GM12878 (cell line): ENCODE measurements around the gene TFAP2B. TPM values are rescaled to one million over a fixed set of nuclear protein-coding genes. Genes with fewer than 3 reads are reported as not detected.

Source experiments
- ATAC-seq: fragments of 200-7000 bp; cut with Tn5 transposase; 3 replicates; pipeline ENCODE4 v1.9.1; 2020; ENCODE audit warnings: mild to moderate bottlenecking, moderate library complexity
- BruUV-seq: library from RNA; stranded (reverse); fragments of 400-500 nt; replicated peaks from 2 replicates; lab custom pipeline; 2021; lab: Mats Ljungman, UMichigan
- CTCF ChIA-PET: fragments of 300-600 bp; sonication (Branson Sonifier 250); formaldehyde crosslinking; extraction: SDS; loops from one replicate; lab custom pipeline; 2021; ENCODE audit warnings: inconsistent platforms; lab: Yijun Ruan, JAX
- POLR2A ChIA-PET: fragments of 350-600 bp; formaldehyde crosslinking; extraction: SDS; loops from one replicate; lab custom pipeline; 2021; ENCODE audit warnings: inconsistent platforms; lab: Charles Lee
- RAD21 ChIA-PET: fragments of 300-600 bp; sonication (Branson Sonifier 250); formaldehyde crosslinking; loops from one replicate; lab custom pipeline; 2023; ENCODE audit warnings: antibody characterized with exemption; ENCODE audit not compliant: unreplicated experiment; lab: Charles Lee
- SMC1A ChIA-PET: fragments of 300-600 bp; sonication (Branson Sonifier 250); formaldehyde crosslinking; loops from one replicate; lab custom pipeline; 2023; ENCODE audit not compliant: unreplicated experiment, uncharacterized antibody; lab: Charles Lee
- DNase-seq: peaks from one replicate; pipeline ENCODE4 v3.0.0-alpha.2; 2011; ENCODE audit warnings: low read depth, low spot score
- FAIRE-seq: peaks from 3 replicates; lab custom pipeline; 2011; peaks lifted over from hg19 to GRCh38; lab: Jason Lieb, UNC
- H2AFZ ChIP-seq: 2 replicates; pipeline ENCODE4 v1.6.0; 2011; ENCODE audit warnings: low read depth, low read length, control low read depth; ENCODE audit not compliant: control insufficient read depth
- H3K27ac ChIP-seq: 2 replicates; pipeline ENCODE4 v1.5.1; 2011; ENCODE audit warnings: control low read depth; ENCODE audit not compliant: control insufficient read depth, insufficient read depth
- H3K27me3 ChIP-seq, 2 experiments: replicated peaks in 1 of 2; 2 replicates each; pipeline versions ENCODE4 v1.6.0 to v1.6.1; 2011; ENCODE audit warnings: low read length in 1 of 2; ENCODE audit not compliant: control insufficient read depth in 2 of 2, insufficient read depth in 2 of 2
- H3K36me3 ChIP-seq, 2 experiments: 2 replicates each; pipeline ENCODE4 v1.5.1; 2011; ENCODE audit warnings: low read length in 1 of 2; ENCODE audit not compliant: control insufficient read depth in 2 of 2, insufficient read depth in 2 of 2
- H3K4me1 ChIP-seq: 2 replicates; pipeline ENCODE4 v1.6.1; 2011; ENCODE audit warnings: mild to moderate bottlenecking, low read length, moderate library complexity, mixed read lengths; ENCODE audit not compliant: control insufficient read depth, insufficient read depth
- H3K4me2 ChIP-seq: 2 replicates; pipeline ENCODE4 v1.6.0; 2011; ENCODE audit warnings: control low read depth; ENCODE audit not compliant: control insufficient read depth, insufficient read depth
- H3K4me3 ChIP-seq: fragments of 200-600 bp; sonication (generic); 2 replicates; pipeline ENCODE4 v1.5.1; 2016
- H3K79me2 ChIP-seq: 2 replicates; pipeline ENCODE4 v1.6.0; 2011; ENCODE audit warnings: low read length; ENCODE audit not compliant: control insufficient read depth, insufficient read depth
- H3K9ac ChIP-seq: 2 replicates; pipeline ENCODE4 v1.8.0; 2011; ENCODE audit warnings: low read length, control low read depth, mixed read lengths; ENCODE audit not compliant: control insufficient read depth, insufficient read depth
- H3K9me3 ChIP-seq: replicated peaks from 3 replicates; pipeline ENCODE4 v1.5.1; 2011; ENCODE audit warnings: mild to moderate bottlenecking, low read length; ENCODE audit not compliant: control insufficient read depth, insufficient read depth
- H4K20me1 ChIP-seq: 2 replicates; pipeline ENCODE4 v1.6.0; 2011; ENCODE audit not compliant: control insufficient read depth, insufficient read depth
- BMI1 ChIP-seq: fragments of 450-650 bp; IDR thresholded peaks from 2 replicates; pipeline ENCODE4 v1.6.1; 2016; ENCODE audit warnings: mild to moderate bottlenecking, moderate library complexity, borderline replicate concordance
- BRCA1 ChIP-seq: IDR thresholded peaks from 2 replicates; pipeline ENCODE4 v1.6.1; 2011; ENCODE audit warnings: low read depth, low read length, improper control_type of control experiment
- CHD2 ChIP-seq: IDR thresholded peaks from 2 replicates; pipeline ENCODE4 v1.6.1; 2011; ENCODE audit warnings: low read depth, low read length, improper control_type of control experiment, borderline replicate concordance
- CREM ChIP-seq: IDR thresholded peaks from 2 replicates; pipeline ENCODE4 v1.6.1; 2014; ENCODE audit warnings: antibody characterized with exemption, low read depth
- FOXK2 ChIP-seq: fragments of 450-650 bp; IDR thresholded peaks from 2 replicates; pipeline ENCODE4 v1.6.1; 2017; ENCODE audit warnings: mild to moderate bottlenecking, moderate library complexity
- GABPA ChIP-seq: IDR thresholded peaks from 2 replicates; pipeline ENCODE4 v1.6.1; 2014; ENCODE audit warnings: antibody characterized with exemption, low read depth, mild to moderate bottlenecking, inconsistent platforms
- HDGF ChIP-seq: fragments of 450-650 bp; IDR thresholded peaks from 2 replicates; pipeline ENCODE4 v1.6.1; 2016; ENCODE audit warnings: antibody characterized with exemption
- NFYB ChIP-seq: IDR thresholded peaks from 2 replicates; pipeline ENCODE4 v1.6.1; 2011; ENCODE audit warnings: low read depth, mild to moderate bottlenecking, low read length, improper control_type of control experiment, moderate library complexity; ENCODE audit not compliant: insufficient read depth
- NR2C2 ChIP-seq: IDR thresholded peaks from 2 replicates; pipeline ENCODE4 v1.6.1; 2011; ENCODE audit warnings: borderline replicate concordance, low read depth; ENCODE audit not compliant: control insufficient read depth, insufficient read length
- PAX5 ChIP-seq: IDR thresholded peaks from 2 replicates; pipeline ENCODE4 v1.6.1; 2011; ENCODE audit warnings: low read depth, low read length, borderline replicate concordance
- PKNOX1 ChIP-seq: fragments of 450-650 bp; IDR thresholded peaks from 2 replicates; pipeline ENCODE4 v1.6.1; 2016; ENCODE audit warnings: mild to moderate bottlenecking
- RCOR1 ChIP-seq: conservative IDR thresholded peaks from 2 replicates; pipeline ENCODE4 v1.6.1; 2012; ENCODE audit warnings: low read depth, low read length, improper control_type of control experiment
- RELB ChIP-seq: fragments of 450-650 bp; IDR thresholded peaks from 2 replicates; pipeline ENCODE4 v1.6.1; 2017; ENCODE audit warnings: low read depth, mild to moderate bottlenecking, moderate library complexity
- RFX5 ChIP-seq: IDR thresholded peaks from 2 replicates; pipeline ENCODE4 v1.6.1; 2011; ENCODE audit warnings: low read depth, low read length, improper control_type of control experiment
- RUNX3 ChIP-seq: IDR thresholded peaks from 2 replicates; pipeline ENCODE4 v1.6.1; 2012; ENCODE audit warnings: low read length, inconsistent platforms
- SUPT20H ChIP-seq: IDR thresholded peaks from 2 replicates; pipeline ENCODE4 v1.6.1; 2011; ENCODE audit warnings: low read depth, mild to moderate bottlenecking, low read length, moderate library complexity, borderline replicate concordance; ENCODE audit not compliant: control insufficient read depth
- YY1 ChIP-seq: IDR thresholded peaks from 2 replicates; pipeline ENCODE4 v1.6.1; 2011; ENCODE audit warnings: low read depth, mild to moderate bottlenecking, low read length
- ZNF622 ChIP-seq: fragments of 450-650 bp; IDR thresholded peaks from 2 replicates; pipeline ENCODE4 v1.6.1; 2017; ENCODE audit warnings: mild to moderate bottlenecking, inconsistent platforms
- ZZZ3 ChIP-seq: IDR thresholded peaks from 2 replicates; pipeline ENCODE4 v1.6.1; 2011; ENCODE audit warnings: low read depth; ENCODE audit not compliant: control insufficient read depth, insufficient read length
- WGBS: methylation state at CpG from one replicate; pipeline ENCODE4 v1.1.6; 2016; ENCODE audit warnings: low lambda C conversion rate; ENCODE audit not compliant: insufficient replicate concordance, insufficient coverage; ENCODE audit errors: missing lambda C conversion rate; 5-methylcytosine and 5-hydroxymethylcytosine counted together
- in situ Hi-C: fragments of 300-500 bp; cut with MboI; formaldehyde crosslinking; loops from 9 replicates; pipeline ENCODE4 v1.14.3; 2018; ENCODE audit warnings: mixed read lengths
- intact Hi-C: fragments of 100-400 bp; cut with micrococcal nuclease; formaldehyde crosslinking; loops from one replicate; pipeline ENCODE4 v1.14.2; 2022; ENCODE audit not compliant: unreplicated experiment
- polyA plus RNA-seq, 11 experiments: library from polyadenylated mRNA; depleted of rRNA in 4 of 11; unstranded in 6 of 11; stranded (reverse) in 5 of 11; fragments of >200 nt; fragmentation: Nextera tagmentation in 4 of 11; fragmentation: Illumina TruSeq in 1 of 11; extraction: Ambion mirVana in 4 of 11; extraction: Trizol in 1 of 11; gene quantifications; 1 replicate in 1 of 11; 2 replicates in 10 of 11; pipeline versions ENCODE4 v1.2.1 to v1.2.3, GENCODE V29; 2011 to 2016; ENCODE audit warnings: inconsistent platforms in 2 of 11, missing spikeins in 2 of 11, low read depth in 1 of 11
- total RNA-seq, 4 experiments: library from RNA; depleted of rRNA in 3 of 4; stranded (reverse); fragments of >200 nt in 3 of 4; fragmentation: Illumina TruSeq in 1 of 4; extraction: Trizol in 1 of 4; gene quantifications; 2 replicates each; pipeline versions ENCODE4 v1.2.1 to v1.2.3, GENCODE V29; 2013 to 2021
- TF ChIP-seq, protein P1 (sequence below): IDR thresholded peaks from 2 replicates; pipeline ENCODE4 v1.6.1; 2011; ENCODE audit warnings: low read depth, low read length, improper control_type of control experiment, borderline replicate concordance

TFAP2B gene
- total and polyA plus RNA-seq, 10 of the 15 experiments (the other 5 are each of a cell fraction or from before 2014, with no cell fraction given), result 0.03 to 0.15 (median 0.07) TPM; not detected in 5

DNA sequence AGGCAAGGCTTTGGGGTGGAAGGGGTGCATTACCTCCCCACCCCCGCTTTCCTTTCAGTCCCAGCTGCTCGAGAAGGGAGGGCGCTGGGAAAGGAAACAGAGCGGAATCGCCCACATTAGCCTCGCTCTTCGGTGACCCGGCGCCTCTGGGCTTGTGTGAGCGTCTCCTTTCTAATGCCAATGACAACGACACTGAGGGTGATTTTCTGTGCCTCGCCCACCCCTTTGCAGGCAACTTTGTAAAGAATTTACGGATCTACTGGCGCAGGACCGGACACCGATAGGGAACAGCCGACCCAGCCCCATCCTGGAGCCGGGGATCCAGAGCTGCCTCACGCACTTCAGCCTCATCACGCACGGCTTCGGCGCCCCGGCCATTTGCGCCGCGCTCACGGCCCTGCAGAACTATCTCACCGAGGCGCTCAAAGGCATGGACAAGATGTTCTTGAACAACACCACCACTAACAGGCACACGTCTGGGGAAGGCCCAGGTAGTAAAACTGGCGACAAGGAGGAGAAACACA, 24.3 kb downstream of the TFAP2B start:
- no peak for FAIRE-seq
- DNase-seq, result no peak
- no peak for ATAC-seq
- Histone ChIP-seq H3K27me3 (peaks cover 7 to 20% of the 10 kb centered on the region in 2 experiments), H3K36me3 (no peaks in the 10 kb centered on the region), H2AFZ (no peak overlapping the region), H3K9me3 (no peaks in the 10 kb centered on the region; the same call in 2 of the 3 replicates), H3K4me2 (no peak overlapping the region), H3K4me1 (no peaks in the 10 kb centered on the region), H3K4me3 (no peak overlapping the region), H3K79me2 (no peaks in the 10 kb centered on the region), H3K27ac (no peak overlapping the region), H3K9ac (no peak overlapping the region), H4K20me1 (no peaks in the 10 kb centered on the region)
- RAD21 ChIA-PET, result no interaction called here
- CTCF ChIA-PET, result interaction anchor here (0.9 kb wide), 1 partner anchor 13 kb away, joined by 3 read pairs; no protein-coding TSS in a partner anchor
- SMC1A ChIA-PET, result interaction anchor here (0.6 kb wide), 1 partner anchor 895 kb away, joined by 3 read pairs; no protein-coding TSS in a partner anchor
- in situ Hi-C loops, result no loop called here
- BruUV-seq, result no TSS peak
- intact Hi-C loops, result no loop called here
- TF ChIP-seq NR2C2 (no peak), HDGF (no peak), RFX5 (no peak), PAX5 (no peak), FOXK2 (no peak), ZNF622 (no peak), RCOR1 (no peak), RUNX3 (no peak), PKNOX1 (no peak), YY1 (no peak), NFYB (no peak), ZZZ3 (no peak), BMI1 (no peak), CHD2 (no peak), BRCA1 (no peak), RELB (no peak), GABPA (no peak), CREM (no peak), SUPT20H (no peak)
- TF ChIP-seq, protein P1, sequence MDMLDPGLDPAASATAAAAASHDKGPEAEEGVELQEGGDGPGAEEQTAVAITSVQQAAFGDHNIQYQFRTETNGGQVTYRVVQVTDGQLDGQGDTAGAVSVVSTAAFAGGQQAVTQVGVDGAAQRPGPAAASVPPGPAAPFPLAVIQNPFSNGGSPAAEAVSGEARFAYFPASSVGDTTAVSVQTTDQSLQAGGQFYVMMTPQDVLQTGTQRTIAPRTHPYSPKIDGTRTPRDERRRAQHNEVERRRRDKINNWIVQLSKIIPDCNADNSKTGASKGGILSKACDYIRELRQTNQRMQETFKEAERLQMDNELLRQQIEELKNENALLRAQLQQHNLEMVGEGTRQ, result no peak
- POLR2A ChIA-PET, result no interaction called here
- WGBS, result 40% methylated on average over 31 of the region's 32 CpGs
